Measurements from ENCODE around the gene MAPK14. TPM values are rescaled to one million over a fixed set of nuclear protein-coding genes. Genes with fewer than 3 reads are reported as not detected.

MAPK14 gene
- total RNA-seq, 1 donor from 2014 or later, result 27.3 TPM

DNA sequence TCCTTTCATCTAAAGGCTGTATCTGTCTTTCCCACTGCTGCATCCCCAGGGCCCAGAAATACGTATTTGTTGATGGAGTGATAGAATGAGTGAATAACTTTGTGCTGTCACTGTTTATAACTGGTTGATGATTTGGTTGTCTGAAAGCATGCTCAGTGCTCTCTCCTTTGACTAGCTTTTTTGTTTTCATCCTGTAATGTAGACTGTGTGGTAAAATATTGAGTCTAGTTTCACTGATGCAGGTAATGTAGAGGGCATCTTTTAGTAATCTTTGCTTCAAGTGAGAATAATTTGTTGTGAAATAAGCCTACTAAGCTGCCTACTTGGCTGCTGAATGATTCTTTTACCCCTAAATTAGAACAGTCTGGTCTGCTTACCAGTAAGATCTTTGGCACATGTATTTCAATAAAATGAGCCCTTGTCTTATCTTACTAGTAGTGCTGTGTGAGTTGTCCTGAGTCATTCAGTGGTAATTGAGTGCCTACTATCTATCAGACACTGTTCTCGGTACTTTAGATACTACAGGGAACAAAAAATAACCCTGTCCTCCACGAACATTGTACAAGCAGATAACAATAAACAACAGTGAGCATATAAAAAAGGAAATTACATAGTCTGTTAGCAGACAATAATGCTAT is 39.9 kb downstream of the MAPK14 start:
- TF ChIP-seq CTCF (conservative IDR thresholded peaks at IDR 0.05; ENCODE audit: low read depth, low read length), result no peak
- no peak for DNase-seq (ENCODE audit: low read depth)
- H3K4me3 ChIP-seq (ENCODE audit: low read depth, low read length), result no peak overlapping the region

DNA sequence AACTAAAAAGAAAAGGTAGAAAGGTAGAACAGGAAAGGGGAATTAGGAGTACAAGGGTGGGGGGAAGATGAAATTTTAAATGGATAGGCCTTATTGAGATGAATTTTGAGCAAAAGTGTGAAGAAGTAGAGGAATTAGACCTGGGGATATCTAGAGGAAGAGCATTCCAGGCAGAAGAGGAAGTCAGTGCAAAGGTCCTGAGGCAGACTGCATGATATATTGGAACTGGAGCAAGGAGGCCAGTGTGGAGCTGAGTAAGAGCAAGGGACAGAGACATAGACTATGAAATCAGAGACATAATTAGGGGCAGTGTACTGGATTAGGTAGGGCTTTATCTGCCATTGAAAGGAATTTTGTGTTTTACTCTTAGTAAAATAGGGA is 40.4 kb downstream of the MAPK14 start:
- H3K4me3 ChIP-seq (ENCODE audit: low read depth, low read length), result no peak overlapping the region
- no peak for TF ChIP-seq CTCF (conservative IDR thresholded peaks at IDR 0.05; ENCODE audit: low read depth, low read length)
- DNase-seq (ENCODE audit: low read depth), result no peak

DNA sequence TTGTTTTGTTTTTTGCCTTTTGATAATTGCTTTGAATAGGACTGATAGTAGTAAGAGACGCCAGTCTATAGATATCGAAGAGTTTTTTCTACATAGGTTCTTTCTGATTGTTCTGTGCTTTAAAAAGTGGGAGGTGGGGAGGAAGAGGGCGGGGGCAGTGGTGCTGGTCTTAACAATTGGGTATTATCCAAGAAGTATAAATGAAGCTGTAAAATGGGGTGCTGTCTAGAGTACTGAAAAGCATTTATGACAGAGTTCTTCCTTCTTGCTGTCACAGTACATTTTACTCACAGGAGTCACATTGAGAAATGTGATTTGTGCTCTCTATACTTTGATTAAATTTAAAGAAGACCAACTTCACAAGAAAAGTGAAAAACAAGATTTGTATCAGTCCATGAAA is 41.0 kb downstream of the MAPK14 start:
- DNase-seq (ENCODE audit: low read depth), result no peak
- TF ChIP-seq CTCF (conservative IDR thresholded peaks at IDR 0.05; ENCODE audit: low read depth, low read length), result no peak
- no peak overlapping the region for H3K4me3 ChIP-seq (ENCODE audit: low read depth, low read length)

- H3K4me3 ChIP-seq (ENCODE audit: low read depth, low read length), result no peak overlapping the region
- no peak for TF ChIP-seq CTCF (conservative IDR thresholded peaks at IDR 0.05; ENCODE audit: low read depth, low read length)
- DNase-seq (ENCODE audit: low read depth), result no peak
Observed at GRCh38 chr6:36069573-36069972, 42.0 kb downstream of the MAPK14 start.

DNA sequence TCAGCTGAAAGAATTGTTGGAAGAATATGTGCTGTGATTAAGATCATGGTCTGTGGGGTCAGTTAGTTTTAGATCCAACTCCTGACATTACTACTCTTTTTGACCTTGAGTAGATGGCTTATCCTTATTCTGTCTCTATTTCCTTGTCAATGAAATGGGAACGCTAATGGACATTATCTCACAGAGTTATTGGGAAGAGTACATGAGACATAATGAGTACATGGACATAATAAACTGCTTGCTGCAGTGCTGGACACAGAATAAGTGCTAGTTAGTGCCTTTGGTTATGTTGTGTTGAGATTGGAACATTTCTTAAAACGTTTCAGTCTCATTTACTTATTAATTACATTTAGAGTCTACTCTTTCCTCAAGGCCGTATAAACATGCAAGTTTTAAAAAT is 42.6 kb downstream of the MAPK14 start:
- no peak overlapping the region for H3K4me3 ChIP-seq (ENCODE audit: low read depth, low read length)
- TF ChIP-seq CTCF (conservative IDR thresholded peaks at IDR 0.05; ENCODE audit: low read depth, low read length), result no peak
- no peak for DNase-seq (ENCODE audit: low read depth)

GRCh38 chr6:36071281-36071680 is 43.7 kb downstream of the MAPK14 start:
- TF ChIP-seq CTCF (conservative IDR thresholded peaks at IDR 0.05; ENCODE audit: low read depth, low read length), result no peak
- no peak for DNase-seq (ENCODE audit: low read depth)
- no peak overlapping the region for H3K4me3 ChIP-seq (ENCODE audit: low read depth, low read length)

- no peak for DNase-seq (ENCODE audit: low read depth)
- no peak overlapping the region for H3K4me3 ChIP-seq (ENCODE audit: low read depth, low read length)
- TF ChIP-seq CTCF (conservative IDR thresholded peaks at IDR 0.05; ENCODE audit: low read depth, low read length), result no peak
Observed at GRCh38 chr6:36071714-36072113, 44.1 kb downstream of the MAPK14 start.
